Osteocyte (in vitro differentiated cells): ENCODE measurements around the gene ABHD11. TPM values are rescaled to one million over a fixed set of nuclear protein-coding genes. Genes with fewer than 3 reads are reported as not detected.

Experiments used
- DNase-seq: peaks from one replicate; pipeline ENCODE4 v3.0.0; 2021; ENCODE audit warnings: mixed read lengths; ENCODE audit not compliant: unreplicated experiment; ENCODE audit errors: extremely low spot score
- H3K27ac Mint-ChIP-seq: one replicate; pipeline ENCODE4 v1.8.0; 2021; ENCODE audit warnings: mild to moderate bottlenecking, mixed read lengths; ENCODE audit not compliant: unreplicated experiment
- H3K27me3 Mint-ChIP-seq: one replicate; pipeline ENCODE4 v1.8.0; 2021; ENCODE audit warnings: mixed read lengths; ENCODE audit not compliant: unreplicated experiment
- H3K36me3 Mint-ChIP-seq: one replicate; pipeline ENCODE4 v1.8.0; 2021; ENCODE audit warnings: mixed read lengths; ENCODE audit not compliant: unreplicated experiment
- H3K4me1 Mint-ChIP-seq: one replicate; pipeline ENCODE4 v1.8.0; 2021; ENCODE audit warnings: mixed read lengths; ENCODE audit not compliant: unreplicated experiment
- H3K4me3 Mint-ChIP-seq: one replicate; pipeline ENCODE4 v1.8.0; 2021; ENCODE audit warnings: mild to moderate bottlenecking, moderate library complexity, mixed read lengths; ENCODE audit not compliant: unreplicated experiment
- H3K9me3 Mint-ChIP-seq: one replicate; pipeline ENCODE4 v1.8.0; 2021; ENCODE audit warnings: mixed read lengths; ENCODE audit not compliant: unreplicated experiment
- total RNA-seq: library from RNA; stranded (reverse); gene quantifications from 2 replicates; pipeline ENCODE4 v1.2.1, GENCODE V29; 2021
- TF ChIP-seq, protein P1 (sequence below): fragments of 200-600 bp; sonication (generic); IDR thresholded peaks from 2 replicates; pipeline ENCODE4 v1.5.0; 2021; ENCODE audit warnings: antibody characterized with exemption, mild to moderate bottlenecking, moderate library complexity

ABHD11 gene
- total RNA-seq, 1 donor from 2014 or later: 17.4 TPM

DNA sequence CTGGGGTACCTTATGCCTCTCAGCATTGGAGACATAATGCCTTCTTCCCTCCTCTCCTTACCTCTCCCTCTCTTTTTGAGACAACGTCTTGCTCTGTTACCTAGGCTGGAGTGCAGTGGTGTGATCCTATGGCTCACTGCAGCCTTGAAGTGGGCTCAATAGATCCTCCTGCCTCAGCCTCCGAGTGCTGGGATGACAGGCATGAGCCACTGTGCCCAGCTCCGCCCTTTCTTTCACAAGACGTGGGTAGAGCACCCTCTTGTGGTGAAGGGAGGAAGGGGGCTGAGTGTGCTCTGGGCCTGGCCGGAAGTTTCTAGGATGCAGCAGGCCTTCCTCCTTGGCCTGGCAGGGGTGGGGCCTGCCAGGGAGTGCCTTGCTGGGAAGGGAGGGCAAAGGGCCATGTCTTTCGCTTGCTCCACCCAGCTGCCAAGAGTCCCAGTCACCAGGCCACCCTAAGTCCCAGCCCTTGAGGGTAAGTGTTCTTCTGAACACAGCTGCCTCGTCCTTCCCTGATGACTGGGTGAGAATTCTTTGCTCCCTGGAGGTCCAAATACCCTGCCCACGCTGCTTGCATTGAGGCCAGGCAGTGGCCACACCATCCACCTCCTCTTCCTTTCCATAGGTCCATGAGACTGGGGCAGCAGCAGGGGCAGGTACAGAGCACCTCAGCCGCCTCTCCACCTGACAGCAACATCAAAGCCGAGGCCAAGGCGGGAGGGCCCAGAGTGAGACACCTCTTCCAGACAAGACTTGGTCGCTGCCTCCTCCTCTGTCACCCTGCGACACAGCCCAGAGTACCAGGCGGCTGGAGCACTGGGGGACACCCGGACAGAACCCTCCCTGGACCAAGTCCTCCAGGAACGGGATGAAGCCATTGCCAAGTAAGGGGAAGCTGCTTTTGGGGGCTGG, 3.7 kb downstream of the ABHD11 start:
- H3K4me1 Mint-ChIP-seq: peaks cover 22% of the 10 kb centered on the region
- H3K27me3 Mint-ChIP-seq: no peaks in the 10 kb centered on the region
- DNase-seq: peak; percentile 91
- TF ChIP-seq, protein P1, sequence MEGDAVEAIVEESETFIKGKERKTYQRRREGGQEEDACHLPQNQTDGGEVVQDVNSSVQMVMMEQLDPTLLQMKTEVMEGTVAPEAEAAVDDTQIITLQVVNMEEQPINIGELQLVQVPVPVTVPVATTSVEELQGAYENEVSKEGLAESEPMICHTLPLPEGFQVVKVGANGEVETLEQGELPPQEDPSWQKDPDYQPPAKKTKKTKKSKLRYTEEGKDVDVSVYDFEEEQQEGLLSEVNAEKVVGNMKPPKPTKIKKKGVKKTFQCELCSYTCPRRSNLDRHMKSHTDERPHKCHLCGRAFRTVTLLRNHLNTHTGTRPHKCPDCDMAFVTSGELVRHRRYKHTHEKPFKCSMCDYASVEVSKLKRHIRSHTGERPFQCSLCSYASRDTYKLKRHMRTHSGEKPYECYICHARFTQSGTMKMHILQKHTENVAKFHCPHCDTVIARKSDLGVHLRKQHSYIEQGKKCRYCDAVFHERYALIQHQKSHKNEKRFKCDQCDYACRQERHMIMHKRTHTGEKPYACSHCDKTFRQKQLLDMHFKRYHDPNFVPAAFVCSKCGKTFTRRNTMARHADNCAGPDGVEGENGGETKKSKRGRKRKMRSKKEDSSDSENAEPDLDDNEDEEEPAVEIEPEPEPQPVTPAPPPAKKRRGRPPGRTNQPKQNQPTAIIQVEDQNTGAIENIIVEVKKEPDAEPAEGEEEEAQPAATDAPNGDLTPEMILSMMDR: peak; percentile 87
- H3K36me3 Mint-ChIP-seq: peaks cover 3% of the 10 kb centered on the region
- H3K9me3 Mint-ChIP-seq: no peaks in the 10 kb centered on the region
- H3K4me3 Mint-ChIP-seq: no peak overlapping the region
- peak overlapping the region; percentile 81 for H3K27ac Mint-ChIP-seq

DNA sequence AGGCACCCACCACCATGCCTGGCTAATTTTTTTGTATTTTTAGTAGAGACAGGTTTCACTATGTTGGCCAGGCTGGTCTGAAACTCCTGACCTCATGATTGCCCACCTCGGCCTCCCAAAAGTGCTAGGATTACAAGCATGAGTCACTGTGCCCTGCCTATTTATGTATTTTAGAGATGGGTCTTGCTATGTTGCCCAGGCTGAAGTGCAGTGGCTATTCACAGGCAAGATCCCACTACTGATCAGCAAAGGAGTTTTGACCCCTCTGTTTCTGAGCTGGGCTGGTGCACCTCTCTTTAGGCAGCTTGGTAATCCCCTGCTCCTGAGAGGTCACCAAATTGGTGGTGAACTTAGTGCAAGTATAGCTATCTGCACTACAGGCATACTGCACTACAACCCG, 6.2 kb downstream of the ABHD11 start:
- TF ChIP-seq, protein P1: no peak
- Mint-ChIP-seq H3K27me3 (peaks cover 2% of the 10 kb centered on the region), H3K36me3 (peaks cover 3% of the 10 kb centered on the region), H3K4me1 (peaks cover 10% of the 10 kb centered on the region), H3K27ac (no peak overlapping the region), H3K4me3 (no peak overlapping the region), H3K9me3 (no peaks in the 10 kb centered on the region)
- DNase-seq: no peak

DNA sequence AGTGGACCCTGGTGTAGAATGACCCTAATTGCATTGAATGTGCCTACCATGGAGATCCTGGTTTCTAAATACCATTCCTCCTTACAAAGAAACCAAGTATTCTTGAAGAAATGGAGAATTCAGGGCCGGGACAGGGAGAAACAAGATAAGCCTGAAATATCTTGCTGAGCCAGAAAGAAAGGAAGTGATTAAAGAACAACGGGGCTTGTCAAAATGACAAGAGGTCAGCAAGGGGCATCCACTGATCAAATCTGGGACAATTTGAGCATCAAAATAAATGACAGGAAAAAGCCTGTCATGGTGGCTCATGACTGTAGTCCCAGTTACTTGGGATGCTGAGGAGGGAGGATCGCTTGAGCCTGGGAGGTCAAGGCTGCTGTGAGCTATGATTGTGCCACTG, 8.1 kb downstream of the ABHD11 start:
- peaks cover 2% of the 10 kb centered on the region for H3K27me3 Mint-ChIP-seq
- no peaks in the 10 kb centered on the region for H3K36me3 Mint-ChIP-seq
- peaks cover 8% of the 10 kb centered on the region for H3K4me1 Mint-ChIP-seq
- DNase-seq: no peak
- no peaks in the 10 kb centered on the region for H3K9me3 Mint-ChIP-seq
- no peak overlapping the region for H3K27ac Mint-ChIP-seq
- TF ChIP-seq, protein P1: no peak
- no peak overlapping the region for H3K4me3 Mint-ChIP-seq

DNA sequence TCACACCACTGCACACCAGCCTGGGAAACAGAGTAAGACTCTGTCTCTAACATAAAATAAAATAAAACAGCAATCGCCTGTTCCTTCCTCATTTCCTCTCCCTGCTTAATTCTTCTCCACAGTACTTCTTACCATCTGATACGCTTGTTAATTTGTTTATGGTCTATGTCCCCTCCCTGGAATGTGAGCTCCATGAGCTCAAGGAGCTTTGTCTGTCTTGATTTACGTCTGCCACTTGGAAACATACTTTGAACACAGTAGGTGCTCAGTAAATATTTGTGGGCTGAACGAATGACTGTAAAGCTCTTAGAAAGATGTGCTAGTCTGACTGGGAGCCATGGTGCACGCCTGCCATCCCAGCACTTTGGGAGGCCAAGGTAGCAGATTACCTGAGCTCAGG, 10.1 kb downstream of the ABHD11 start:
- Mint-ChIP-seq H3K27ac (no peak overlapping the region), H3K27me3 (peaks cover 2% of the 10 kb centered on the region), H3K9me3 (no peaks in the 10 kb centered on the region), H3K4me3 (no peak overlapping the region), H3K36me3 (no peaks in the 10 kb centered on the region), H3K4me1 (no peaks in the 10 kb centered on the region)
- TF ChIP-seq, protein P1: no peak
- no peak for DNase-seq

DNA sequence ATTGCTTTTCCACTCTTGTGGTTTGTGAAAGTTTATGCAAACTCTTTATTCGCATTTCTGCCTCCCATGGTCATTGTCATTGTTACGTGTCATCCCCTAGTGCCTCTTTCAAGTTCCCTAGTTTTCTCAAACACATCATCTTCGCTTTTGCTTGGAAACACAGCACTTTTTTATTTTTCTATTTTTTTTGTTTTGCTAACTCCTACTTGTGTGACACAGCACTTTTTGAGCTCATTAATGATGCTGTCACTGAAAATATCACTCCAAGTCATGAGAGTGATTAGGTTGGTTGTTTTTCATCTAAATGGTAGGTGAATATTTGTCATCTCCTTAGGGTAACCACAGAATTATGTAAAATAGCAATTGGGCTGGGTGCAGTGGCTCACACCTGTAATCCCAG, 10.7 kb downstream of the ABHD11 start:
- Mint-ChIP-seq H3K4me1 (no peaks in the 10 kb centered on the region), H3K9me3 (no peaks in the 10 kb centered on the region), H3K36me3 (no peaks in the 10 kb centered on the region), H3K4me3 (no peak overlapping the region), H3K27me3 (peaks cover 2% of the 10 kb centered on the region), H3K27ac (no peak overlapping the region)
- DNase-seq: no peak
- TF ChIP-seq, protein P1: no peak
